D721Med (cell line): ENCODE data around the gene MAN1A2.

Experiments
- DNase-seq: peaks from one replicate; pipeline ENCODE4 v3.0.0; 2011; ENCODE audit warnings: low spot score; ENCODE audit not compliant: insufficient read length
- FAIRE-seq: peaks from 2 replicates; lab custom pipeline; 2011; peaks lifted over from hg19 to GRCh38; lab: Jason Lieb, UNC
- CTCF ChIP-seq: IDR thresholded peaks from 2 replicates; pipeline ENCODE4 v1.5.1; 2012; ENCODE audit warnings: mild to moderate bottlenecking, control low read depth; ENCODE audit not compliant: insufficient read depth; ENCODE audit errors: missing control alignments

The MAN1A2 gene

GRCh38 chr1:117575586-117576225 is 208.5 kb downstream of the MAN1A2 start:
- DNase-seq (no peak), FAIRE-seq (no peak)
- TF ChIP-seq CTCF = no peak

DNA sequence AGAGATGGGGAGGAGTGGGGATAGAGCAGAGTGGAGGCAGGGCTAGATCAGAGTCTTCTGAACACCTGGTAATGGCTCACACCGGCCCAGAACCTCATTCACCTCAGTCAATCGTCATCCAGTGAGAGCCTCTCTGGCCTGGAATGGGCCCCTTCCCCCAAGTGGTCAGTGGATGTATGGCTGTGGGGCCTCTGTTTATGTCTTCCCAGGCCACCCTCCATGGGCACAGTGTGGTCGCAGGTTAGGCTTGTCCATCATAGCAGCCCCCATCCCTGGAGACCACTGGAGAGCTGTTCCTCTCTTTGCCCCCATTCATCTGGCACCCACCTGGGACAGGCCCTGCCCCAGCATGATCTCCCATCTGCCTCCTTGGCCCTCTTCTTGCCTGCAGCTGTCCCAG is 209.0 kb downstream of the MAN1A2 start:
- DNase-seq (no peak), FAIRE-seq (no peak)
- TF ChIP-seq CTCF = no peak

GRCh38 chr1:117577191-117577885 is 210.1 kb downstream of the MAN1A2 start:
- no peak for FAIRE-seq

GRCh38 chr1:117578466-117578865 is 211.2 kb downstream of the MAN1A2 start:
- no peak for FAIRE-seq
- DNase-seq = no peak
- TF ChIP-seq CTCF = no peak

More at GRCh38 chr1:117577191-117577885, 210.1 kb downstream of the MAN1A2 start:
- TF ChIP-seq CTCF = no peak
- no peak for DNase-seq
